SK-N-SH (cell line): ENCODE results near the gene SEMA4D. TPM values are rescaled to one million over a fixed set of nuclear protein-coding genes. Genes with fewer than 3 reads are reported as not detected.

ENCODE experiments used
- CTCF ChIA-PET: fragments of 300-600, 350-600 bp; formaldehyde crosslinking; extraction: SDS; loops from one replicate; lab custom pipeline; 2021; lab: Yijun Ruan, JAX
- POLR2A ChIA-PET: fragments of 350-600 bp; sonication (Branson Sonifier 250); formaldehyde crosslinking; extraction: SDS; loops from one replicate; lab custom pipeline; 2020; ENCODE audit warnings: antibody characterized with exemption, inconsistent platforms; lab: Yijun Ruan, JAX
- DNase-seq: peaks from one replicate; pipeline ENCODE4 v3.0.0; 2012
- H2AFZ ChIP-seq: fragments of 200-600 bp; sonication (generic); 2 replicates; pipeline ENCODE4 v1.8.1; 2016; ENCODE audit warnings: antibody characterized with exemption, mild to moderate bottlenecking, low read depth
- H3F3A ChIP-seq: fragments of 200-600 bp; sonication (generic); replicated peaks from 2 replicates; pipeline ENCODE3; 2016; ENCODE audit warnings: antibody characterized with exemption, mild to moderate bottlenecking; ENCODE audit not compliant: insufficient read depth
- H3K27ac ChIP-seq, 2 experiments: fragments of 200-500 bp in 1 of 2; fragments of 200-600 bp in 1 of 2; sonication (Bioruptor generic) in 1 of 2; sonication (generic), shearing (Covaris generic) in 1 of 2; 2 replicates each; pipeline versions ENCODE4 v1.5.1 to v1.6.1; 2014 to 2016; ENCODE audit warnings: low read depth in 2 of 2, inconsistent platforms in 1 of 2, low read length in 1 of 2, mild to moderate bottlenecking in 1 of 2, mixed read lengths in 1 of 2
- H3K27me3 ChIP-seq: fragments of 200-600 bp; sonication (generic), shearing (Covaris generic); 2 replicates; pipeline ENCODE4 v1.6.1; 2016; ENCODE audit warnings: mixed run types; ENCODE audit not compliant: insufficient read depth
- H3K36me3 ChIP-seq, 2 experiments: fragments of 200-500 bp in 1 of 2; fragments of 200-600 bp in 1 of 2; sonication (Bioruptor generic) in 1 of 2; sonication (generic) in 1 of 2; replicated peaks in 1 of 2; 2 replicates each; pipeline versions ENCODE3 to v1.5.1; 2014 to 2016; ENCODE audit warnings: low read length in 1 of 2, mild to moderate bottlenecking in 1 of 2; ENCODE audit not compliant: insufficient read depth in 2 of 2, control insufficient read depth in 1 of 2
- H3K4me1 ChIP-seq, 2 experiments: fragments of 200-500 bp in 1 of 2; fragments of 200-600 bp in 1 of 2; sonication (Bioruptor generic) in 1 of 2; sonication (generic), shearing (Covaris generic) in 1 of 2; 2 replicates each; pipeline versions ENCODE4 v1.5.1 to v1.6.1; 2014 to 2016; ENCODE audit warnings: low read depth in 1 of 2, low read length in 1 of 2, mixed run types in 1 of 2; ENCODE audit not compliant: insufficient read depth in 2 of 2, control insufficient read depth in 1 of 2
- H3K4me2 ChIP-seq: fragments of 200-600 bp; sonication (generic), shearing (Covaris generic); 2 replicates; pipeline ENCODE4 v1.6.1; 2017; ENCODE audit warnings: mixed run types
- H3K4me3 ChIP-seq, 2 experiments: fragments of 200-500 bp in 1 of 2; fragments of 200-600 bp in 1 of 2; sonication (Bioruptor generic) in 1 of 2; sonication (generic), shearing (Covaris generic) in 1 of 2; 2 replicates each; pipeline versions ENCODE4 v1.5.1 to v1.8.1; 2014 to 2016; ENCODE audit warnings: low read depth in 2 of 2, inconsistent platforms in 1 of 2, low read length in 1 of 2, mild to moderate bottlenecking in 1 of 2, mixed read lengths in 1 of 2, moderate library complexity in 1 of 2
- H3K79me2 ChIP-seq: fragments of 200-600 bp; sonication (generic); 2 replicates; pipeline ENCODE4 v1.8.1; 2017; ENCODE audit warnings: mild to moderate bottlenecking; ENCODE audit not compliant: insufficient read depth
- H3K9ac ChIP-seq: fragments of 200-600 bp; sonication (generic); 2 replicates; pipeline ENCODE4 v1.6.1; 2017; ENCODE audit warnings: mixed run types
- H3K9me2 ChIP-seq: fragments of 200-600 bp; sonication (generic); 2 replicates; pipeline ENCODE4 v1.6.1; 2017; ENCODE audit warnings: mixed run types
- H3K9me3 ChIP-seq: fragments of 200-600 bp; sonication (generic); 2 replicates; pipeline ENCODE4 v1.6.1; 2017; ENCODE audit warnings: mixed run types, mild to moderate bottlenecking, moderate library complexity
- H4K20me1 ChIP-seq: fragments of 200-600 bp; sonication (generic); 2 replicates; pipeline ENCODE4 v1.6.1; 2017; ENCODE audit warnings: mild to moderate bottlenecking, mixed run types; ENCODE audit not compliant: insufficient read depth
- ELF1 ChIP-seq: IDR thresholded peaks from 2 replicates; pipeline ENCODE4 v1.4.0; 2012
- FOXJ3 ChIP-seq: sonication (generic); formaldehyde crosslinking; IDR thresholded peaks from 2 replicates; pipeline ENCODE4 v1.5.1; 2020; ENCODE audit warnings: mild to moderate bottlenecking, missing genetic modification reagents
- FOXM1 ChIP-seq: IDR thresholded peaks from 2 replicates; pipeline ENCODE4 v1.4.0; 2012; ENCODE audit warnings: low read depth, mild to moderate bottlenecking
- MXI1 ChIP-seq: IDR thresholded peaks from 2 replicates; pipeline ENCODE4 v1.6.1; 2012; ENCODE audit warnings: mild to moderate bottlenecking, low read depth, low read length, improper control_type of control experiment
- NRF1 ChIP-seq: IDR thresholded peaks from 2 replicates; pipeline ENCODE4 v1.6.1; 2012; ENCODE audit warnings: low read depth, mild to moderate bottlenecking, low read length
- RCOR1 ChIP-seq: fragments of 150-350 bp; IDR thresholded peaks from 2 replicates; pipeline ENCODE4 v1.6.1; 2017; ENCODE audit warnings: antibody characterized with exemption, low read length
- RFX5 ChIP-seq: IDR thresholded peaks from 2 replicates; pipeline ENCODE4 v1.6.1; 2012; ENCODE audit warnings: mild to moderate bottlenecking, improper control_type of control experiment, low read length
- TAF1 ChIP-seq: IDR thresholded peaks from 2 replicates; pipeline ENCODE4 v1.6.1; 2012; ENCODE audit warnings: low read depth, mild to moderate bottlenecking, low read length, moderate library complexity, borderline replicate concordance
- TCF12 ChIP-seq: IDR thresholded peaks from 2 replicates; pipeline ENCODE4 v1.4.0; 2012
- YY1 ChIP-seq: IDR thresholded peaks from 2 replicates; pipeline ENCODE4 v1.4.0; 2012; ENCODE audit warnings: low read depth, mild to moderate bottlenecking
- WGBS: methylation state at CpG from one replicate; pipeline ENCODE4 v1.1.6; 2017; ENCODE audit warnings: low lambda C conversion rate; 5-methylcytosine and 5-hydroxymethylcytosine counted together
- polyA plus RNA-seq, 3 experiments: library from polyadenylated mRNA; depleted of rRNA; stranded (reverse); fragments of >200 nt; gene quantifications; 2 replicates each; pipeline ENCODE4 v1.2.3, GENCODE V29; 2012
- TF ChIP-seq, protein P1 (sequence below): IDR thresholded peaks from 2 replicates; pipeline ENCODE4 v1.4.0; 2012; ENCODE audit warnings: low read depth, borderline replicate concordance
- TF ChIP-seq, protein P2 (sequence below): IDR thresholded peaks from 2 replicates; pipeline ENCODE4 v1.4.0; 2012; ENCODE audit warnings: low read depth, borderline replicate concordance
- TF ChIP-seq, protein P3 (sequence below): fragments of 150-350 bp; IDR thresholded peaks from 2 replicates; pipeline ENCODE4 v1.6.1; 2017; ENCODE audit warnings: antibody characterized with exemption, low read length, low read depth, borderline replicate concordance
- TF ChIP-seq, protein P4 (sequence below): fragments of 150-350 bp; IDR thresholded peaks from 2 replicates; pipeline ENCODE4 v1.6.1; 2016; ENCODE audit warnings: mild to moderate bottlenecking, low read depth, low read length
- TF ChIP-seq, protein P5 (sequence below): IDR thresholded peaks from 2 replicates; pipeline ENCODE4 v1.6.1; 2012; ENCODE audit warnings: mild to moderate bottlenecking, low read depth, low read length, moderate library complexity
- TF ChIP-seq, protein P6 (sequence below): IDR thresholded peaks from 2 replicates; pipeline ENCODE4 v1.4.0; 2012; ENCODE audit warnings: low read depth

SEMA4D gene
- polyA plus RNA-seq, 1 of the 3 experiments (the other 2 are of a cell fraction), result 4.8 TPM

DNA sequence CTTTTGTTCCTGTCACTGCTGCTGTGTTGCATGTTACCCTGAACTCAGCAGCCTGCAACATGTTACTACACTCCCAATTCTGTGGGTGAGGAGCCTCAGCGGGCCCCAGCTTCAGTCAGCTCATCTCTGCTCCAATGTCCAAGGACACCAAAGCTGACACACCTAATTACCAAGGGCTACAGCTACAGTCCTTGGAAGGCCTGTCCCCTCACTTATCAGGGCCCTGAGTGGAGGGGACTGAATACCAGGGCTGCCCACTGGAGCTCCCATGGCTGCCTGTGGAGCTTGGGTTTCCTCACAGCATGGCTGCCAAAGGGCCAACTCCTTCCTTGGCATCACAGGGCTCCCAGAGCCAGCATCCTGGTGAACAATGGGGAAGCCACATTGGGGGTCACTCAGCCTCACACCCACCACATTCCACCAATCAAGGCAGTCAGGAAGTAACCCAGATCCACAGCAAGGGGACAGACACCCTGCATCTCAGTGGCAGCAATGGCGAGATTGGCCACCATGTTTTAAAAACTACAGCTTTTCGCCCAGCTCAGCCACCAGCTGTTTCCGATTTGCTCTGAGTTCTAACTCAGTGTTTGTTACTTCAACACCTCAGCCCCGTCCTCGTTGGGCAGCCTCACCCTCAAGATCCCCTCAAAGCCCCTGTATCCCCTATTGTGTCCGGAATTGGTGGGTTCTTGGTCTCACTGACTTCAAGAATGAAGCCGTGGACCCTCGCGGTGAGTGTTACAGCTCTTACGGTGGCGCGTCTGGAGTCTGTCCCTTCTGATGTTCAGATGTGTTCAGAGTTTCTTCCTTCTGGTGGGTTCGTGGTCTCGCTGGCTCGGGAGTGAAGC is 18.9 kb downstream of the SEMA4D start:
- CTCF ChIA-PET, result no interaction called here
- no peaks in the 10 kb centered on the region for H3K9me3 ChIP-seq
- no peak for DNase-seq
- no peaks in the 10 kb centered on the region for H3K79me2 ChIP-seq
- peaks cover 5 to 50% of the 10 kb centered on the region in 2 experiments; a peak in 2 of 4 replicates for H3K4me1 ChIP-seq
- H3K4me3 ChIP-seq, result no peak overlapping the region
- TF ChIP-seq, protein P1, sequence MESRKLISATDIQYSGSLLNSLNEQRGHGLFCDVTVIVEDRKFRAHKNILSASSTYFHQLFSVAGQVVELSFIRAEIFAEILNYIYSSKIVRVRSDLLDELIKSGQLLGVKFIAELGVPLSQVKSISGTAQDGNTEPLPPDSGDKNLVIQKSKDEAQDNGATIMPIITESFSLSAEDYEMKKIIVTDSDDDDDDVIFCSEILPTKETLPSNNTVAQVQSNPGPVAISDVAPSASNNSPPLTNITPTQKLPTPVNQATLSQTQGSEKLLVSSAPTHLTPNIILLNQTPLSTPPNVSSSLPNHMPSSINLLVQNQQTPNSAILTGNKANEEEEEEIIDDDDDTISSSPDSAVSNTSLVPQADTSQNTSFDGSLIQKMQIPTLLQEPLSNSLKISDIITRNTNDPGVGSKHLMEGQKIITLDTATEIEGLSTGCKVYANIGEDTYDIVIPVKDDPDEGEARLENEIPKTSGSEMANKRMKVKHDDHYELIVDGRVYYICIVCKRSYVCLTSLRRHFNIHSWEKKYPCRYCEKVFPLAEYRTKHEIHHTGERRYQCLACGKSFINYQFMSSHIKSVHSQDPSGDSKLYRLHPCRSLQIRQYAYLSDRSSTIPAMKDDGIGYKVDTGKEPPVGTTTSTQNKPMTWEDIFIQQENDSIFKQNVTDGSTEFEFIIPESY, result no peak
- no peak for TF ChIP-seq YY1
- TF ChIP-seq RCOR1, result no peak
- no peak for TF ChIP-seq NRF1
- no peak for TF ChIP-seq ELF1
- TF ChIP-seq, protein P2, sequence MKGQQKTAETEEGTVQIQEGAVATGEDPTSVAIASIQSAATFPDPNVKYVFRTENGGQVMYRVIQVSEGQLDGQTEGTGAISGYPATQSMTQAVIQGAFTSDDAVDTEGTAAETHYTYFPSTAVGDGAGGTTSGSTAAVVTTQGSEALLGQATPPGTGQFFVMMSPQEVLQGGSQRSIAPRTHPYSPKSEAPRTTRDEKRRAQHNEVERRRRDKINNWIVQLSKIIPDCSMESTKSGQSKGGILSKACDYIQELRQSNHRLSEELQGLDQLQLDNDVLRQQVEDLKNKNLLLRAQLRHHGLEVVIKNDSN, result no peak
- TF ChIP-seq, protein P3, sequence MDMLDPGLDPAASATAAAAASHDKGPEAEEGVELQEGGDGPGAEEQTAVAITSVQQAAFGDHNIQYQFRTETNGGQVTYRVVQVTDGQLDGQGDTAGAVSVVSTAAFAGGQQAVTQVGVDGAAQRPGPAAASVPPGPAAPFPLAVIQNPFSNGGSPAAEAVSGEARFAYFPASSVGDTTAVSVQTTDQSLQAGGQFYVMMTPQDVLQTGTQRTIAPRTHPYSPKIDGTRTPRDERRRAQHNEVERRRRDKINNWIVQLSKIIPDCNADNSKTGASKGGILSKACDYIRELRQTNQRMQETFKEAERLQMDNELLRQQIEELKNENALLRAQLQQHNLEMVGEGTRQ, result no peak
- TF ChIP-seq RFX5, result no peak
- TF ChIP-seq FOXM1, result no peak
- no peak for TF ChIP-seq TAF1
- no peak for TF ChIP-seq TCF12
- TF ChIP-seq, protein P4, sequence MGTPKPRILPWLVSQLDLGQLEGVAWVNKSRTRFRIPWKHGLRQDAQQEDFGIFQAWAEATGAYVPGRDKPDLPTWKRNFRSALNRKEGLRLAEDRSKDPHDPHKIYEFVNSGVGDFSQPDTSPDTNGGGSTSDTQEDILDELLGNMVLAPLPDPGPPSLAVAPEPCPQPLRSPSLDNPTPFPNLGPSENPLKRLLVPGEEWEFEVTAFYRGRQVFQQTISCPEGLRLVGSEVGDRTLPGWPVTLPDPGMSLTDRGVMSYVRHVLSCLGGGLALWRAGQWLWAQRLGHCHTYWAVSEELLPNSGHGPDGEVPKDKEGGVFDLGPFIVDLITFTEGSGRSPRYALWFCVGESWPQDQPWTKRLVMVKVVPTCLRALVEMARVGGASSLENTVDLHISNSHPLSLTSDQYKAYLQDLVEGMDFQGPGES, result no peak
- no peak for TF ChIP-seq MXI1
- no peak for TF ChIP-seq FOXJ3
- TF ChIP-seq, protein P5, sequence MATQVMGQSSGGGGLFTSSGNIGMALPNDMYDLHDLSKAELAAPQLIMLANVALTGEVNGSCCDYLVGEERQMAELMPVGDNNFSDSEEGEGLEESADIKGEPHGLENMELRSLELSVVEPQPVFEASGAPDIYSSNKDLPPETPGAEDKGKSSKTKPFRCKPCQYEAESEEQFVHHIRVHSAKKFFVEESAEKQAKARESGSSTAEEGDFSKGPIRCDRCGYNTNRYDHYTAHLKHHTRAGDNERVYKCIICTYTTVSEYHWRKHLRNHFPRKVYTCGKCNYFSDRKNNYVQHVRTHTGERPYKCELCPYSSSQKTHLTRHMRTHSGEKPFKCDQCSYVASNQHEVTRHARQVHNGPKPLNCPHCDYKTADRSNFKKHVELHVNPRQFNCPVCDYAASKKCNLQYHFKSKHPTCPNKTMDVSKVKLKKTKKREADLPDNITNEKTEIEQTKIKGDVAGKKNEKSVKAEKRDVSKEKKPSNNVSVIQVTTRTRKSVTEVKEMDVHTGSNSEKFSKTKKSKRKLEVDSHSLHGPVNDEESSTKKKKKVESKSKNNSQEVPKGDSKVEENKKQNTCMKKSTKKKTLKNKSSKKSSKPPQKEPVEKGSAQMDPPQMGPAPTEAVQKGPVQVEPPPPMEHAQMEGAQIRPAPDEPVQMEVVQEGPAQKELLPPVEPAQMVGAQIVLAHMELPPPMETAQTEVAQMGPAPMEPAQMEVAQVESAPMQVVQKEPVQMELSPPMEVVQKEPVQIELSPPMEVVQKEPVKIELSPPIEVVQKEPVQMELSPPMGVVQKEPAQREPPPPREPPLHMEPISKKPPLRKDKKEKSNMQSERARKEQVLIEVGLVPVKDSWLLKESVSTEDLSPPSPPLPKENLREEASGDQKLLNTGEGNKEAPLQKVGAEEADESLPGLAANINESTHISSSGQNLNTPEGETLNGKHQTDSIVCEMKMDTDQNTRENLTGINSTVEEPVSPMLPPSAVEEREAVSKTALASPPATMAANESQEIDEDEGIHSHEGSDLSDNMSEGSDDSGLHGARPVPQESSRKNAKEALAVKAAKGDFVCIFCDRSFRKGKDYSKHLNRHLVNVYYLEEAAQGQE, result no peak
- TF ChIP-seq, protein P6, sequence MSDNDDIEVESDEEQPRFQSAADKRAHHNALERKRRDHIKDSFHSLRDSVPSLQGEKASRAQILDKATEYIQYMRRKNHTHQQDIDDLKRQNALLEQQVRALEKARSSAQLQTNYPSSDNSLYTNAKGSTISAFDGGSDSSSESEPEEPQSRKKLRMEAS, result no peak
- POLR2A ChIA-PET, result no interaction called here
- H3K36me3 ChIP-seq, result no peaks in the 10 kb centered on the region
- no peaks in the 10 kb centered on the region for H4K20me1 ChIP-seq
- H3K9ac ChIP-seq, result no peak overlapping the region
- H3F3A ChIP-seq, result peaks cover 11% of the 10 kb centered on the region
- H3K27ac ChIP-seq, result no peak overlapping the region; a peak in 1 of 4 replicates
- no peak overlapping the region for H3K4me2 ChIP-seq
- no peaks in the 10 kb centered on the region for H3K27me3 ChIP-seq
- WGBS, result 97% methylated on average over 16 of the region's 16 CpGs
- no peak overlapping the region for H2AFZ ChIP-seq
- no peaks in the 10 kb centered on the region for H3K9me2 ChIP-seq
